Measurements from ENCODE around the gene RCSD1.

Gene RCSD1

GRCh38 chr1:167618789-167619188, 11.2 kb upstream of the RCSD1 start:
- DNase-seq: no peak

DNA sequence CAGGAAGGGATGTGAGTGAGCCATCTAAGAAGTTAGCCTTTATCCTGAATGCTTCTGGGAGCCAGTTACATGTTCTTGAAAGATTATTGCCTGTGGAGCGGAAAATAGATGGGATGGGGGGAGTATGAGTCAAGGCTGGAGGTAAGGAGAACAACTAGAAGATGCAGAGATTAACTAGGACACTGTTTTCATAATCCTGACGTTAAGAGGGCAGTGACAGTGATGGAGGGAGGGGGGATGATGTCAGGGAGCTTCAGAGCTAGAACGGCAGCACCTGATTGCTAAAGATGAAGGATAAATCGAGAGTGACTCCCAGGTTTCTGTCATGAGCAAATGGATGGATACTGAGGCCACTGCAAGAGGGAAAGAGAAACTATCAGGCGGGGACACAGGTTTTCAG, 10.0 kb upstream of the RCSD1 start:
- DNase-seq: no peak

DNA sequence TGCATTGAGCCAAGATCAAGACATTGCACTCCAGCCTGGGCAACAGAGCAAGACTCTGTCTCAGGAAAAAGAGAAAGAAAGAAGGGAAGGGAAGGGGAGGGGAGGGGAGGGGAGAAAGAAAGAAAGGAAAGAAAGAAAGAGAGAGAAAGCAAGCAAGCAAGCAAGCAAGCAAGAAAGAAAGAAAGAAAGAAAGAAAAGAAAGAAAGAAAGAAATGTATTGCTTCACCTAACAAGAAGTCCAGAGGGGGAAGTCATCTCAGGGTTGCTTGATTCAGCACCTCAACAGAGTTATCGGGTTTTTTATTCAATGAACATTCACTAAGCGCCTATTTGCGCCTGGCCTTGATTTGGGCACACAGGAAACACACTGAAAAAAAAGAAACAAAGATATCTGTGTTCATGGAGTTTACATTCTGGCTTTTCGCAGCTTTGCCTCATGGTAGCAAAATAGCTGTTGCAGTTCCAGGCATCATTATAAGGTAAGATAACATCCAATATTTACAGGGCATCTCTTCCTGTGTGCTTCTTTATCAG, 8.2 kb upstream of the RCSD1 start:
- DNase-seq: no peak

- no peak for DNase-seq
Observed at GRCh38 chr1:167623951-167624350, 6.1 kb upstream of the RCSD1 start.

DNA sequence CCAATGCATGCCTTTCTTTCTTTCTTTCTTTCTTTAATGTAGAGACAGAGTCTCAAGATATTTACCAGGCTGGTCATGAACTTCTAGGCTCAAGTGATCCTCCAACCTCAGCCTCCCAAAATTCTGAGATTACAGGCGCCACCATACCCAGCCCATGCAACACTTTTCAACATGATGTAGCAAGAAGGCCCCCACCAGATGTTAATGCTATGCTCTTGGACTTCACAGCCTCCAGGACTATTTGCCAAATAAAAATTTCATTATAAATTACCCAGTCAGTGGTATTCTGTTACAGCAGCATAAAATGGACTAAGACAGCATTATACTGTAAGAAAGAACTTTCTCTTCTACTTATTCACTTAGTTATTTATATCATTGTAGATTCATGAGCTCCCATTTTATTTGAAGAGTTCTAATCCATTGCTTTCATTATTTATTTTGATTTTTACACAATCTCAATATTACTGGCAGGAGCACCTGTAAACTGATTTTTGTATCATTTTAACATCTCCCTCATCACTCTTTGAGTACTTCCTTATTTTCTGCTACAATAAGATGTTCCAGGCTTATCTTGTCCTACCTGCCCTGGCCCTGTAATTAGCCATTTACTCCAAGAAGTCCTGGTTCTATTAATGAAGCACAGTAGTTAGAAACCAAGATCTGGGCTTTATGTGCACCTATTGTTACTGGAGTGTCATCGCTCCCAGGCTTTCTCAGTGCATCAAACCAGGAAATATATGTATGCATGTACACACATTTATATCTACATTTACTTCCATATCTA, 4.8 kb upstream of the RCSD1 start:
- DNase-seq: no peak

- peak; percentile 20 to 30 for DNase-seq
Observed at GRCh38 chr1:167627615-167627864, 2.5 kb upstream of the RCSD1 start.

DNA sequence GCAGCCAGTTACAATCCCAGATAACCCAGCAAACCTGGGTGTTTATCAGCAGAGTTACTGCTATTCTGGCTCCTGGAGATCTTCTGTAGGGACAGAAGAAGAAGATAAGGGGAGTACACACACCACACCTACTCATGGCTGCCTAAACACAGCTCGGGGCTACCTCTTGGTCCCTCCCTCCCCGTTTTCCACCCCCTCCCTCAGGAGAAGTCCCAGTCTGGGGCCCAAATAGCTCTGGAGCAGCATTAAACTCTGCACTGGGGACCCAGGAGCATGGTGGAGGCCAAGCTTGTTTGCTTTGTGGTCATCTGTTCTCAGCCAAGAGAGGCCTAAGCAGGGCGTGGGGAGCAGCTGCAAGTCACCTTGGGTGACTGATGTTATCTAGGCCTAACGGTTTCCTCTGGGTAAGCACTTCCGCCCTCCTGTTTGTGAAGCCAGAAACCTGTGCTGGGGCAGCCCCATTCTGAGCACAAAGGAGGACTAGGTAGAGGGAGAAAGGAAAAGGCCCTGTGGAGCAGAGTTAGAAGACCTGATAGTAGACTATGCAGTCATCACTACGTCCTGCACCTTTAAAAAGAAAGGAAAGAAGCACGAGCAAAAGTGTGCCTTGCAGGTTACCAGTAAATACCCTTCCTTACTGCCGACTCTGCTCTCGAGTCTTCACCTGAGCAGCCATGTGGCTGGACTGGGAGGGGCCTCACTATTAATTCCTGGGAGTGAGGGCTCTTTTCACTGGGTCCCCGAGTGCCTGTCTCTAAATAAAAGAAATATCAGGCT, 2.0 kb upstream of the RCSD1 start:
- DNase-seq: peak; percentile 76 to 82

- no peak for DNase-seq
Observed at GRCh38 chr1:167628741-167629515, 1.1 kb upstream of the RCSD1 start.

DNA sequence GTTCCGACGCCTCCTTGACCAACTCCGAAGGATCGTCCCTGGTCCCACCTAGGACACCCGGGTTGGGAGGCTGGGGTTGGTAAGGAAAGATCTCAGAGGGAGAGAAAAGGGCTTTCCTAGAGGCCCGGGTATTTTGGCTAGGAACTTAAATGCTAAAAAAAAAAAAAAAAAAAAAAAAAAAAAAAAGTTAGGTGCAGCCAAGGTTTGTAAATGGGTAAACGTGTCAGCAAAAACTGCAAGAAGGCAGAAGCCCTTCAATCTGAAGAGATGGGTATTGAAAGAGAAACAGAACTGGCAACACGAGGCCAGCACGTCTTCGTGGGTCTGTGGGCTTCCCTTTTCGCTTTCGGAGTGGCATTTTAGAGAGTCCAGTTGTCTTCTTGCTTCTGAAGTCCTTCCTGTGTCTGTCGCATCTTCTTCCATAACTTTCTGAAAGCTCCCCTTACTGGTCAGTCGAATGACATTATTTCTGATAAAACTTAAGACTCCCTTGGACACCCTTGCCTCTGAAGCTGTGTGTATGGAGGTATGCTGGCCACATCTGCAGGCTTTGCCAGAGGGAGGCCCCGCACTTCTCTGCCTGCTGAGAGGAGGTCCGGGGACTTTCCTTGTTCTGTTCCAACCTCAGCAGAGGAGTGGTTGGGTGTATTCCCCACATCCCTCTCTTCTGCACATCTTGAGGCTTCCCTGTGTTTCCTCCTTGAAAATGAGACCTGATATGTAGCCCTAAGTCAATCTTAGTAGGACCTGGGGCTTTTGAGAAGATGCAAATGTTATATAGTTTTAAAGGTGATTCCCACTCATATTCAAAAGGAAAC, 745 bp downstream of the RCSD1 start:
- peak; percentile 44 to 47 for DNase-seq

- DNase-seq: no peak
Observed at GRCh38 chr1:167631386-167631935, 1.4 kb downstream of the RCSD1 start.

GRCh38 chr1:167631936-167632614, 2.0 kb downstream of the RCSD1 start:
- peak; percentile 29 to 34 for DNase-seq

DNA sequence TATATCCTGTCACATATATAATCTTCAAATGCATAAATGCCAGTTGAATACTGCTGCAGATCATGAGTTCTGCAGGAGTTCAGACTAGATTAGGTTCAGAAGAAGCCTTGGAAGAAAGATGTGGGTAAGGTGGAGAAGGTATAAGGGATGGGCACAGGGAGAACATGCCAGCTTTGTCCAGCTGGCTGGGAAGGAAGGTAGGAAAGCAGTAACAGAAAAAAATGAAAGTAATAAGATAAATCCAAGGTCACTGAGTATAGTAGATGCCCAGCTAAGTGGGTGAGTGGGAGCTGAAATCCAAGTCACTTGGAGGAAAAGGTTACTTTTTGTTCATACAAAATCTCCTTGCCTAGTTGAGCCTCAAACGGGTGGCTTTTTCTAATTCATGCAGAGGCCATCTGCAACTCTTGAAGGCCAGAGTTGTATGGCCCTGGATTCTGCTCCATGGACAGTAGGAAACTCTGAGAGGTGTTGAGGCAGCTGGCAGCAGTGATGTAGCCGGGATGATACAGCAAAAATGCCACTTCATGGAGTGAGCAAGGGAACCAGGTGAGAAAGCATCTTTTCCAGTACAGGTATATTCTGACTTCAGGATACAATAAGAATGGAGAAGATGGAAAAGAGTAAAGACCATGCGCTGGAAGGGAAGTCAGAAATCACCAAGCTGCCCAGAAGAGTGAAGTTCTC, 3.4 kb downstream of the RCSD1 start:
- DNase-seq: no peak

- no peak for DNase-seq
Observed at GRCh38 chr1:167634435-167634834, 4.4 kb downstream of the RCSD1 start.

DNA sequence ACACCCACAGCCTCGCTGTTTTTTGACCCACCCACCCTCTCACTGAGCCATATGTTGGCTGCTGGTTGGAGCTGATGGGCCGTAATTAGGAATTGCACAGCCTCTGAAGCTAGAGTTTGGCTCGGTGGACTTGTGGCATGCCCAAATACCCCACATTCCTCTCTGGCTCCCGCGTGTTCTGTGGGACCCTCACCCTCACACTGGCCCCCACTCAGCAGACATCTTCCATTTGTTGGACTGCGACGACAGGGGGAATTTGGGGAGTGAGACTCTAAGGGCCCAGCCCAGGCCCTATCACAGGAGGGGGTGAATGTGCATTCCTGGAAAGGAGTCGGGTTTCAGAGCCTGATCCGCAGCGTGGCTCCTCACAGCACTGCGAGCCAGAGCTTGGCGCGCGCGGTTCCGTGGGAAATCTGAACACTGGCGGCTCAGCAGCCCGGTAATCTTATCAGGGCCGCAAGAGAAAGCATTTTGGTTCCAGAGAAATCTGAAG, 5.2 kb downstream of the RCSD1 start:
- no peak for DNase-seq

DNA sequence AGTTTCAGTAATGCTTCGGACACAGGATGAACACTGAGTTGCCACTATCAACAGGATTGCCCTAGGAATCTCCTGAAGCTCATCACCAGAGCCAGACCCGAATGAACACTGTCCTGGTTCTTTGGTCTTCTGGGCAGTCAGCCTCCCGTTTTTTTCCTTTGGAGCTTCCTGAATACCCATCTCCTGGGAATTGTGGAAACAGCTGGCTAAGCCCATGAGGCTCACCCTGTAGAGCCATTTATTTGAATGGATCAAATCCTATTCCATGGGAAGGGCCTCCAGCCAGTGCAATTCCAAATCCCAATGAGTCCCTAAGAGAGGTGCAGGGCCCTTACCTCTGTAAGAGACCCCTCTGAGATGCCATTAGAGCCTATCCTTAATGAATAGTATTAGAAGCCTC, 5.9 kb downstream of the RCSD1 start:
- DNase-seq: no peak

DNA sequence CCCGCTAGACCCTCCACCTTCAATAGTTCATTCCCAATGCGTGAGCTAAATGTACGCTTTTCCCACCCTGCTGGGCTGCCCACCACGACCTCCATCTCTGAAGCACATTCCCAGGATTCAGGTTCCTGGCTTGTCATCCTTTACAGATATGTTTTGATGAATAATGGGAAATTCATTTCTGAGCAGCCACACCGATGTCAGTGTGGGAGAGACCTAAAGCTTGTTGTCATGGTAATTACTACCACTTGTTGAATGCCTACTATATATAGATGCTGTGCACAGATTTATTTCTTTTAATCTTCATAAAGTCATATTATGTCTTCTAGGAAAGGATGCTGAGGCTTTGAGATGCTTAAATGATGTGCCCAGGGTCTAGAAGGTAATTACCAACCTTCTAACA, 8.0 kb downstream of the RCSD1 start:
- DNase-seq: no peak

GRCh38 chr1:167640051-167640450, 10.0 kb downstream of the RCSD1 start:
- DNase-seq: no peak

- peak in 1 of 2 donors; percentile 49 for DNase-seq
Observed at GRCh38 chr1:167641786-167642500, 11.9 kb downstream of the RCSD1 start.

DNA sequence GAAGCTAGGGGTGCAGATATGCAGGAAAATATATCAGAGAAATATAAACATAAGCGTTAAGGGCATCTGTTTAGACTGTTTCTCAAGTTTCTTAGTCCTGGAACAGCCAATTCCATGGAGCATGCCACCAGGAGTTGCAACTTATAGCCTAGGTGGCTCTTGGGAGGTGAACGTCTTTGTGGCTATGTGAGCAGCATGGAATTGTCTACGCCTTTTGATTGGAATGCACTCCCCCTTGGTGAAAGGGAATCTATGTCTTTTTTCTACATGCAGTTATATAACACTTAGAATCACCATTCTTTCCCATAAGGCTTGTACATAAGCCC, 12.4 kb downstream of the RCSD1 start:
- no peak for DNase-seq

DNA sequence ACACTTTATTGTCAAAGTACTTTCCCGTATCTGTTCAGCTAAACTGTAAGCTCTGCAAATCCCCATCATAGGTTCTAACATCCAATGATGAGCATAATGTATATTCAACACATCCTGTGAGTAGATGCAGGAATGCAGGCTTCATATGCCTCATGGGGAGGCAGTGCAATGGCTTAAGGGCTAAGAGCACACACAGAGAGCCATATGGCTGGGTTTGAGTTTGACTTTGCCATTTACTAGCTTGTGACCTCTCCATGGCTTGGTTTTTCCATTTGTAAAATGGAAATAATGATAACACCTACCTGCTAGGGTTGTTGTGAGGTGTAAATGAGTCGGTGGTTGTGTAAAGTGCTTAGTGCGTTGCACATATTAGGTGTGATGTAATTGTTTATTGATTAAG, 13.4 kb downstream of the RCSD1 start:
- no peak for DNase-seq
